ENCODE measurements around the gene BZW2.
A peak's percentile ranks its signal among the peaks of the same experiment; 100 is the strongest.

The BZW2 gene

DNA sequence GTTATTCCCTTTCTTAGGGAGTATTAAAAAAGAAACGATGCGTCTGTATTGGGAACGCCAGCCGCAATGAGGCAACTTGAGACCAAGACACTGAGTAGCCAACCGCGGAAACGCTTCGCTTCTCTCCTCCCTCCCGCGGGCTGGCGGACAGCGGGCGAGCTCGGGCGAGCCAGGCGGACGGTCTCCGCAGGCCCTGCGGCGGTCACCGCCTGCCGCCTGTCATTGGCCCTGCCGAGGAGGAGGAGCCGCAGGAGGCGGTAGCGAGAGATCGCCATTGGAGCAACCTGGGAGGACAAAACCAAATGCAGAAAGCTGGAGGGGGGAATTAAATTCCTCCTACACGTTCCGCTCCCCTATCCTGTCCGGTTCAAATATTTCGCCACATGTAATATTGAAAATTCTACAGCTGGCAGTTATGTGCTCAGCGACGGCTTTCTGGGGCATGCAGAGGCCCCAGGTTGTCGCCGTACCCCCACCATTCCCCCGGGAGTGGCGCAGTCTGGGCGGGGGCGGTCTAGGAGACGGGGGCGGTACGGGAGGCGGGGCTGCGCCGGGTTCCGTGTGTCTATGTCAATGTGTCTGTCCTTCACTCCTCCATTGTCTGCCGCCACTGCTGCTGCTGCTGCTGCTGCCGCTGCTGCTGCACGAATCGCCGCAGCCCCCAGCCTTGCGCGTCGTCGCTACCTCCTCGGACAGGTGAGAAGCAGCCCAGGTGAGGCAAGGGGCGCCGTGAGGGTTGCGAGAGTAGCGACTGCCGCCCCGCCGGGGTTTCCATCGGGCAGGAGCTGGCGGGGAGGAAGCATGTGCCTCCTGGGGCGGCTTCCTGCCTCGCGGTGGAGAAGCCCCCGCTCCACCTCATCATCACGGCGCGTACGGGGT lies at the start of gene BZW2, which contains the start of gene ANKMY2:
Gene BZW2, plus strand, starts transcription at position 589 of the 879 bp plus-strand sequence. CDS start 19,263 bp downstream, outside the sequence.
Gene ANKMY2, minus strand, starts transcription at position 162 of the 879 bp plus-strand sequence. CDS start 181 bp downstream, outside the sequence.
- DNase-seq (ENCODE audit: insufficient read length, low spot score) (peak; percentile 91), FAIRE-seq (peak; percentile 87)

DNA sequence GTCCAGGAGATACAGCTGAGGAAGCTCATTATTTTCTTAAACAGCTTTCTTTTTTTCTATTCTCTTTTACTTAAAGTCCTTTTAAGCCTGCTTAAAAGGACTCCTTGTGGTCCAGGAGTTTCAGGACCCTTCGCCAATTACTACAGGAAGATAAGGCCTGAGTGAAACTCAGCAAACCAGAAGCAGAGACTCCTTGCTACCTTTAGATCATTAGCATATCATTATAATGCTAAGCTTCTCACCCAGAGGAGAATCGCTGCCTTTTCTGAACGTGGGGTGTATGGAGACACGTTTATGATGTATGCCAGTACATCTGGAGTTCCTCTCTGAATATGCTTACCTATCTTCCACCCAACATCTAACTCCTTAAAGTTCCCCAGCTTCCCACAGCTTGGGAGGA lies 48.0 kb upstream of the BZW2 start:
- FAIRE-seq = no peak

GRCh38 chr7:16599860-16600259 lies 46.1 kb upstream of the BZW2 start:
- DNase-seq (ENCODE audit: insufficient read length, low spot score) (no peak), FAIRE-seq (no peak)

More for the DNA sequence above, 48.0 kb upstream of the BZW2 start:
- no peak for DNase-seq (ENCODE audit: insufficient read length, low spot score)

DNA sequence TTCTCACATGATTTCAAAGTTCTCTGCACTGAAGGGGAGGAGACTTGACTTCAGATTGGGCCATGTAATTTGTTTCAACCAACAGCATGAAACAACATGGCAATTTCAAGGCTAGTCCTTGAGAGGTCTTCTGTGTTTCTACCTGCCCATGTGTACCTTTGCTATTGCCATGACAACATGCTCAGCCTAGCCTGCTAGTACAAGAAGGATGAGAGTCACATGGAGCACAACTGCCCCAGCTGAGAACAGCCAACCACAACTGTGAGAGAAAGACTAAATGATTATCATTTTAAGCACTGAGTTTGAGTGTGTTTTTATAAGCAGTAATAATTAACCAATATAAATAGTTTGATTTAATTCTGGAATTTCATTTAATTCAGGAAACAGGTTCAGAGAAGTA lies 42.3 kb upstream of the BZW2 start:
- peak; percentile 49 for FAIRE-seq
- DNase-seq (ENCODE audit: insufficient read length, low spot score) = no peak

GRCh38 chr7:16604054-16604453 lies 41.9 kb upstream of the BZW2 start:
- DNase-seq (ENCODE audit: insufficient read length, low spot score) (no peak), FAIRE-seq (no peak)

DNA sequence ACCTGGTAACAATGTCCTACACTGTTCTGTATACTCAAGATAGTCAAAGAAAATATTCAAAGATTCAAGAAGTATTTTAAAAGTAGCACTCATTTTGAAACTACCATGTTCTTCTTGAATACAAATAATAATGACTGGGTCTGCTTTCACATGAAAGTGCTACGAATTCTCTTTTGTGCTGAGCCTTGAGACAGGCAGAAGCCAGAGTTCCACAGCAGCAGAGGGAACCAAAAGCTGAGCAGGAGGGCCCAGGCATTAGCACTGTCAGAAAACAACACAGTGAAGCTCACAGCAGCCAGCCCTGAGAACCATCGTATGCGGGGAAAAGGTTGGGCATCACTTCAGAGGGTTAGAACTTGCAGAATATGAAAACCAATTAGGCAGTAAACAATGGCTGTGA lies 39.3 kb upstream of the BZW2 start:
- DNase-seq (ENCODE audit: insufficient read length, low spot score) (no peak), FAIRE-seq (no peak)

DNA sequence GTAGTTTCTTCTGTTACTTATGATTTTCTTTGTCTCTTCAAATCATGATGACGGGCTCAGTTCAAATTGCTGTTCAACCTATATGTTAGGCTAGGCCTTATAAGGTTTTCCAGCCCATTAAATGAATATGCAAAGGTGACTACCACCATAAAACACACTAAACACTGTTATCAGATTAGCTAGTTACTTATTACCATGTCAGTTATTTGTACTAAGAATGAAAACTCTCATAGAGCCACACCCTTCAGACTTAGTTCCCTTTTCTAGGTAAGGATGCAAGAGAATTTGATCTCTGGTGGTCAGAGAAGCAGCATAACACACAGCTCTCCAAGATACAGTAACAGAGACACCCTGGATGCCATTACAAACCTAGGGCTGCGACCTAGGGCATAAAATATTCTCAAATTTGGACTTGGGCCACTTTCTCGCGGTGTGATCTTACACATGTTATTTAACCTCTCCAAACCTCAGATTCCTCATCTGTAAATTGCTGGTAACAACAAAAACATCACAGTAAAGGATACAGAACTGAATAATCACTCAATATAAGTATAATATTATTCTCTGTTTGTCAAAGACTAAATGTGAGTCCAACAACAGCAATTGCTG lies 36.0 kb upstream of the BZW2 start:
- no peak for FAIRE-seq
- DNase-seq (ENCODE audit: insufficient read length, low spot score) = no peak

DNA sequence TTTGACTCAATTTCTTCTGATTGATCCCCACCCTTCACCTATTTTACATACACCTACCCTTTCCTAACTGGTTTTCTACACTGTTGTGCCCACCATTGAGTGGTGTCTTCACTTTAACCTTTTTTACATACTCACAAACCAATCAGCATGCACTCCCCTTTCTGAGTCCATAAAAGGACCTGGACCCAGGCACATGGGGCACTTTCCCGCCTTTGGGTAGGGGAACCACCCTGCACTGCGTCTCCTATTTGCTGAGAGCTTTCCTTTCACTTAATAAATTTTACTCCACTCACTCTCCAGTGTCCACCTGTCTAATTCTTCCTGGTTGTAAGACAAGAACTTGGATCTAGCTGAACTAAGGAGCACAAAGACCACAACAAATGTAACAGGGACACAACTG lies 34.3 kb upstream of the BZW2 start:
- DNase-seq (ENCODE audit: insufficient read length, low spot score) (no peak), FAIRE-seq (no peak)

GRCh38 chr7:16615228-16615627 lies 30.8 kb upstream of the BZW2 start:
- DNase-seq (ENCODE audit: insufficient read length, low spot score) (no peak), FAIRE-seq (no peak)

GRCh38 chr7:16616122-16616521 lies 29.9 kb upstream of the BZW2 start:
- FAIRE-seq (no peak), DNase-seq (ENCODE audit: insufficient read length, low spot score) (no peak)

DNA sequence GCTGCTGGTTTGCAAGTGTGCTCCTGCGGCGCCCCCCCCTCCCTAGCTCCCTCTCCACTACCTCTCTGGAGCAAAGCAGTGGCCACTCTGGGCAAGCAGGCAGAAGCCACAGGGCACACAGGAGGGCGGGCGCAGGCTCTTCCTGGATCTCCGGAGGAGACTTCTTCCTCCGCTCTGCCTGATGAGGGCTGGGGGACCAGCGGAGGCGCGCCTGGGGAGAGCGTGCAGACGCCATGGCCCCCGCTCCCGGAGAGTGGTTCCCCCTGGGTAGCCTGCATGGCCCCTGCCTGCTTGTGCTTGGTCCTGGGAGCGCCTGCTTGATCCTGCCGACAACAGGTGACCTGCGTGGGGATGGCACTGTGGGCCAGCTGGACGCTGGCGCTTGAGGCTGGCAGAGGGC lies 29.4 kb upstream of the BZW2 start:
- FAIRE-seq = no peak
- no peak for DNase-seq (ENCODE audit: insufficient read length, low spot score)

- FAIRE-seq (no peak), DNase-seq (ENCODE audit: insufficient read length, low spot score) (no peak)
Observed at GRCh38 chr7:16619979-16620408, 26.0 kb upstream of the BZW2 start.

DNA sequence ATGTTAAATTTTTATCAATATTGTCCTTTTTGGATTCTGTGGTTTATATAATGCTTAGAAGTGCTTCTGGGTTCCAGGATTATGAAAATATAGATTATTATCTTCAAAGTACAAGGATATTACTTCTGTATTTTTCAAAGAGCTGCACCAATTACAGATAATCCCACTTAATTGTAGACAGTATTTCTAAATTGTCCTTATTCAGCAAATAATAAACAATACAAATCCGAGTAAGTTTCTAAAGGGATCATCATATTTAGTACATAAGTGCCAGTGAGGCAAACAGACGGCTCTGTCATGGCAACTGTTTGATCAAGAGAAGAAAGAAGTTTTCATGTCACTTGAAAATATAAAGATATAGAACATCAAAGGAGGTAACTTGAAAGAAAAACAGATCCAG lies 19.6 kb upstream of the BZW2 start:
- FAIRE-seq (no peak), DNase-seq (ENCODE audit: insufficient read length, low spot score) (no peak)

DNA sequence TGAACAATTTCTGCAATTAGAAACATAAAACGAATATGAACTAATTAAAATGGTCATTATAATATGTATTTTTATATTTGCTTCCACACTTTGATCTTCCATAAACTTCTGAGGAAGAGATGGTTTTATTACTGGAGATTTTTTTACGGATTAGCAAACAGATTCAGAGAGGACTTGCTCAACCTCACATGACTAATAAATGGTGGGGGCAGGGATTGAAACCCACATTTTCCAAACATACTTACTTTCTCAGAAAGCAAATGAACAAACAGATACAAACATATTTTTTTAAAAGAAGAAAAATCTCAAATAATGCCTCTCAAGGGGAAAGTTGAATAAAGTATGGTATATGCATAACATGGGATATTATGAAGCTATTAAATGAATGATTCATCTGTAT lies 18.7 kb upstream of the BZW2 start:
- FAIRE-seq (no peak), DNase-seq (ENCODE audit: insufficient read length, low spot score) (no peak)

- DNase-seq (ENCODE audit: insufficient read length, low spot score) (no peak), FAIRE-seq (no peak)
Observed at GRCh38 chr7:16630654-16631053, 15.3 kb upstream of the BZW2 start.

- DNase-seq (ENCODE audit: insufficient read length, low spot score) (no peak), FAIRE-seq (no peak)
Observed at GRCh38 chr7:16634271-16634738, 11.7 kb upstream of the BZW2 start.

GRCh38 chr7:16636555-16637101 lies 9.4 kb upstream of the BZW2 start:
- FAIRE-seq = no peak
- no peak for DNase-seq (ENCODE audit: insufficient read length, low spot score)

DNA sequence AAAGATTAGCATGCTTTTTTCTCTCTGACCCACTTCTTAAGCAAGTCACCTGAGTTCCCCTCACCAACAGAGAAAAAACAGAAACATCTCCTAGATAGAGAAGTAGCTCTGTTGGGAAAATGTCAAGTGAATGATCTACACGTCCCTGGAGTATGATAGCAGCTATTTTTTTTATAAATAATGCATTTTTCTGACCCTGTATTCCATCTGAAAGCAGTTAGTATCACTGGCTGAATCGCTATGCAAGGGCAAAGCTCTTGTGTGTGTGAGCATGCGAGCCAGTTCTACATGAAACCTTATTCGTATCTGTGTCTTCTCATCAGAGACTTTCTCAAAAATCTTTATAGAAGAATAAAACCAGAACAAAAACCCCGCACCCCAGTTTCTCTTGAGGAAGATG lies 8.6 kb upstream of the BZW2 start:
- DNase-seq (ENCODE audit: insufficient read length, low spot score) (no peak), FAIRE-seq (no peak)

DNA sequence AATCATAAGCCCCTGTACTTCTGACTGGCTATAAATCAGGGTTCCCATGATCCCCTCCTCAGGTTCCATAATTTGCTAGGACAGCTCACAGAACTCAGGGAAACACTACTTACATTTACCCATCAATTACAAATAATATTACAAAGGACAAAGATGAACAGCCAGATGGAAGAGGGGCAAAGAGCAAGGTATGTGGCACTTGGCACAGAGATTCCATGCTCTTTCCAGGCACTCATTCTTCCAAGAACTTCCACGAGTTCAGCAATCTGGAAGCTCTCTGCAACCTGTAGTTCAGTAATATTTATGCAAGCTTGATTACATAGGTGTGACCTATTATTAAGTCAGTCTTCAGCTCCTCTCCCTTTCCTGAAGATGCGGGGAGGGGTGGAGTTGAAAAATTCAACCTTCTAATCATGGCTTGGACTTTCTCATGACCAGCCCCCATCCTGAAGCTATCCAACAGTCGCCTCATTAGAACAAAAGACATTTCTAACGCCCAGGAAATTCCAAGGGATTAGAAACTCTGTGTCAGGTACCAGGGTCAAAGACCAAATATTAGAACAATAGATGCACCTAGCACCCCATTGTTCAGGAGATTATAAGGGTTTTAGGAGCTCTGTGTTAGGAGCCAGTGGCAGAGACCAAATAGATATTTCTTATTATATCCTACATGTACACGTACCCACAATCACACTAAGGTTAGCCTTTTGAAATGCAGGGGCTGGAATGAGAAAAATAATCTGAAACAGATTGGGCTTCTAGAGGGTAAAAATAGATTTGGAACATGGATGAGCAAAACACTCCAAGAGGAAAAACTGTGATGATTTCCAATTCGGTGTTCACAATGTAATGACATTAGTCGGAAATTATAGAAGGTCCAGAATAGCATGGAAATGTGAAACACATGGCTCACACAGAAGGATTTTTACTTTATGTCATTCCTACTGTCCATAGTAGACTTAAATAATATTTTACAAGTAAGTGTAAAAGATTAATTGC lies 7.4 kb upstream of the BZW2 start:
- DNase-seq (ENCODE audit: insufficient read length, low spot score) (no peak), FAIRE-seq (no peak)

DNA sequence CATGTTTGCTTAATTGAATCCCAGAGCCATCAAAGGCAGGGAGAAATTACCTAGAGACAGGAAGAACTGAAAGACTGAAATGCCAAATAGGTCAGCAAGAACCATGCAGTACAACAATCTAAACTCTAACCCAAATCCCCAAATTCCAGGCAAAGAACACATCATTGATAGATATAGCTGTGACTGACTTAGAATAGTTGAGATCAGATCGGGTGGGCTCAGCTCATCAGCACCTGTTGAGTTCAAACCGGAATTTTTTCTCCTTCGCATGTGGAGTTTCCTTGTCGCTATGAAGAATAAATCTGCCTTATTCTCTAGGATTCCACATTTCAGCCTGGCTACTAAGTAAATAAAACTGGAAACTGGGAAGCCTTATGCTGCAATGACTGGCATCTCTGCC lies 1.8 kb upstream of the BZW2 start:
- FAIRE-seq (no peak), DNase-seq (ENCODE audit: insufficient read length, low spot score) (no peak)

All from HTR-8/SVneo (cell line).